IMR-90 (cell line): ENCODE data around the gene ATXN3. TPM values are rescaled to one million over a fixed set of nuclear protein-coding genes. Genes with fewer than 3 reads are reported as not detected.

Source experiments
- ATAC-seq: fragments of 200-7000 bp; cut with Tn5 transposase; 2 replicates; pipeline ENCODE4 v1.9.1; 2020; ENCODE audit warnings: low read depth, mild to moderate bottlenecking, moderate library complexity
- BruUV-seq: library from RNA; stranded (reverse); fragments of 400-500 nt; replicated peaks from 2 replicates; lab custom pipeline; 2021; lab: Mats Ljungman, UMichigan
- CTCF ChIA-PET: fragments of 300-600 bp; formaldehyde crosslinking; extraction: SDS; loops from one replicate; lab custom pipeline; 2021; ENCODE audit warnings: antibody characterized with exemption; lab: Yijun Ruan, JAX
- POLR2A ChIA-PET: fragments of 300-600 bp; sonication (Branson Sonifier 250); formaldehyde crosslinking; loops from one replicate; lab custom pipeline; 2022; ENCODE audit warnings: antibody characterized with exemption; ENCODE audit not compliant: unreplicated experiment; lab: Charles Lee
- DNase-seq: peaks from one replicate; pipeline ENCODE4 v3.0.0; 2013
- H2AFZ ChIP-seq: replicated peaks from 2 replicates; pipeline ENCODE3; 2013; ENCODE audit warnings: low read length, mild to moderate bottlenecking; ENCODE audit not compliant: poor library complexity
- H2AK5ac ChIP-seq: 2 replicates; pipeline ENCODE4 v1.6.1; 2013; ENCODE audit warnings: low read depth, low read length, inconsistent platforms
- H2AK9ac ChIP-seq: replicated peaks from 2 replicates; pipeline ENCODE3; 2013; ENCODE audit warnings: mild to moderate bottlenecking, low read depth, low read length, moderate library complexity; ENCODE audit not compliant: poor library complexity
- H2BK120ac ChIP-seq: 2 replicates; pipeline ENCODE4 v1.6.1; 2013; ENCODE audit warnings: low read depth, low read length, inconsistent platforms
- H2BK15ac ChIP-seq: 3 replicates; pipeline ENCODE4 v1.6.1; 2013; ENCODE audit warnings: low read depth, low read length, inconsistent platforms
- H2BK20ac ChIP-seq: 2 replicates; pipeline ENCODE4 v1.6.1; 2013; ENCODE audit warnings: low read depth, mild to moderate bottlenecking, inconsistent platforms, low read length, moderate library complexity
- H2BK5ac ChIP-seq: 2 replicates; pipeline ENCODE4 v1.6.1; 2013; ENCODE audit warnings: mild to moderate bottlenecking, low read depth, low read length, inconsistent platforms; ENCODE audit not compliant: poor library complexity, severe bottlenecking
- H3K14ac ChIP-seq: replicated peaks from 2 replicates; pipeline ENCODE4 v1.6.1; 2013; ENCODE audit warnings: low read depth, low read length, inconsistent platforms
- H3K18ac ChIP-seq: 2 replicates; pipeline ENCODE4 v1.6.1; 2013; ENCODE audit warnings: low read depth, low read length, control low read depth
- H3K23ac ChIP-seq: 2 replicates; pipeline ENCODE4 v1.6.1; 2013; ENCODE audit warnings: low read depth, low read length, inconsistent platforms
- H3K27ac ChIP-seq: 2 replicates; pipeline ENCODE4 v1.5.1; 2013; ENCODE audit warnings: mild to moderate bottlenecking, control low read depth, low read length; ENCODE audit not compliant: insufficient read depth
- H3K27me3 ChIP-seq: 2 replicates; pipeline ENCODE4 v1.6.1; 2013; ENCODE audit warnings: low read length; ENCODE audit not compliant: control insufficient read depth, insufficient read depth
- H3K36me3 ChIP-seq: 2 replicates; pipeline ENCODE4 v1.6.1; 2013; ENCODE audit warnings: low read length, mixed read lengths; ENCODE audit not compliant: control insufficient read depth, insufficient read depth
- H3K4ac ChIP-seq: 2 replicates; pipeline ENCODE4 v1.6.1; 2013; ENCODE audit warnings: low read depth, low read length, inconsistent platforms
- H3K4me1 ChIP-seq: 2 replicates; pipeline ENCODE4 v1.6.1; 2013; ENCODE audit warnings: low read length, mixed read lengths; ENCODE audit not compliant: control insufficient read depth, insufficient read depth
- H3K4me2 ChIP-seq: 2 replicates; pipeline ENCODE4 v1.6.1; 2013; ENCODE audit warnings: low read depth, mild to moderate bottlenecking, control low read depth, low read length, moderate library complexity
- H3K4me3 ChIP-seq: 2 replicates; pipeline ENCODE4 v1.5.1; 2013; ENCODE audit warnings: low read depth, mild to moderate bottlenecking, control low read depth, low read length, moderate library complexity; ENCODE audit not compliant: insufficient read depth
- H3K56ac ChIP-seq: 2 replicates; pipeline ENCODE4 v1.6.1; 2013; ENCODE audit warnings: low read length, inconsistent platforms; ENCODE audit not compliant: insufficient read depth; ENCODE audit errors: extremely low read depth
- H3K79me1 ChIP-seq, 2 experiments: 2 replicates each; pipeline ENCODE4 v1.6.1; 2013; ENCODE audit warnings: low read length in 2 of 2, inconsistent platforms in 1 of 2, low read depth in 1 of 2
- H3K9ac ChIP-seq: 2 replicates; pipeline ENCODE4 v1.6.1; 2013; ENCODE audit warnings: low read depth, low read length, control low read depth
- H3K9me1 ChIP-seq: 2 replicates; pipeline ENCODE4 v1.6.1; 2013; ENCODE audit warnings: low read length, inconsistent platforms; ENCODE audit not compliant: insufficient read depth
- H3K9me3 ChIP-seq: 2 replicates; pipeline ENCODE4 v1.6.1; 2013; ENCODE audit warnings: low read length; ENCODE audit not compliant: control insufficient read depth, insufficient read depth
- H4K20me1 ChIP-seq: 2 replicates; pipeline ENCODE4 v1.6.1; 2013; ENCODE audit warnings: low read length, inconsistent platforms; ENCODE audit not compliant: insufficient read depth
- H4K5ac ChIP-seq: 2 replicates; pipeline ENCODE4 v1.6.1; 2013; ENCODE audit warnings: mild to moderate bottlenecking, low read depth, low read length, control low read depth
- H4K8ac ChIP-seq, 2 experiments: 2 replicates each; pipeline ENCODE4 v1.6.1; 2013; ENCODE audit warnings: low read depth in 2 of 2, low read length in 2 of 2, control low read depth in 1 of 2, inconsistent platforms in 1 of 2
- H4K91ac ChIP-seq: 2 replicates; pipeline ENCODE4 v1.6.1; 2013; ENCODE audit warnings: low read depth, low read length, inconsistent platforms; ENCODE audit not compliant: insufficient read depth
- CEBPB ChIP-seq: IDR thresholded peaks from 2 replicates; pipeline ENCODE4 v1.6.1; 2012; ENCODE audit warnings: low read depth, low read length, improper control_type of control experiment
- FOS ChIP-seq: fragments of 150-350 bp; IDR thresholded peaks from 2 replicates; pipeline ENCODE4 v1.6.1; 2016; ENCODE audit warnings: low read depth, low read length
- MAFK ChIP-seq: IDR thresholded peaks from 2 replicates; pipeline ENCODE4 v1.6.1; 2012; ENCODE audit warnings: low read depth, low read length, improper control_type of control experiment
- MAZ ChIP-seq: IDR thresholded peaks from 2 replicates; pipeline ENCODE4 v1.6.1; 2012; ENCODE audit warnings: low read depth, mild to moderate bottlenecking, low read length, improper control_type of control experiment, moderate library complexity, borderline replicate concordance
- MXI1 ChIP-seq: IDR thresholded peaks from 2 replicates; pipeline ENCODE4 v1.6.1; 2012; ENCODE audit warnings: low read depth, mild to moderate bottlenecking, low read length, moderate library complexity, borderline replicate concordance
- RAD21 ChIP-seq: IDR thresholded peaks from 2 replicates; pipeline ENCODE4 v1.6.1; 2012; ENCODE audit warnings: low read length, improper control_type of control experiment
- SMC3 ChIP-seq: fragments of 150-350 bp; IDR thresholded peaks from 2 replicates; pipeline ENCODE4 v1.6.1; 2016; ENCODE audit warnings: low read depth, mild to moderate bottlenecking, antibody characterized with exemption, low read length, moderate library complexity
- WGBS, 2 experiments: methylation state at CpG; one replicate each; pipeline versions ENCODE4 v1.1.5 to v1.1.7; 2013; ENCODE audit warnings: missing lambda C conversion rate in 2 of 2; ENCODE audit not compliant: insufficient read length in 1 of 2; ENCODE audit errors: extremely low coverage in 2 of 2; 5-methylcytosine and 5-hydroxymethylcytosine counted together
- dilution Hi-C: fragments of 300-500 bp; cut with HindIII; formaldehyde crosslinking; loops from one replicate; pipeline ENCODE4 v1.14.3; 2018; ENCODE audit warnings: low sequenced_read_pairs; ENCODE audit not compliant: unreplicated experiment
- in situ Hi-C: fragments of 300-500 bp; cut with MboI; formaldehyde crosslinking; loops from 3 replicates; pipeline ENCODE4 v1.14.3; 2019; ENCODE audit warnings: low sequenced_read_pairs, inconsistent platforms, mixed read lengths
- intact Hi-C: fragments of 100-400 bp; cut with micrococcal nuclease; formaldehyde crosslinking; loops from 2 replicates; pipeline ENCODE4 v1.10.0; 2022
- polyA plus RNA-seq, 3 experiments: library from polyadenylated mRNA; depleted of rRNA; stranded (reverse); fragments of >200 nt; gene quantifications; 2 replicates each; pipeline ENCODE4 v1.2.3, GENCODE V29; 2012; ENCODE audit warnings: low replicate concordance in 1 of 3
- total RNA-seq: library from RNA; depleted of rRNA; stranded (reverse); fragments of >200 nt; gene quantifications from 2 replicates; pipeline ENCODE4 v1.2.3, GENCODE V29; 2012
- TF ChIP-seq, protein P1 (sequence below): fragments of 150-350 bp; IDR thresholded peaks from 2 replicates; pipeline ENCODE4 v1.6.1; 2016; ENCODE audit warnings: low read depth, mild to moderate bottlenecking, low read length, moderate library complexity, borderline replicate concordance

Gene ATXN3
- total and polyA plus RNA-seq, 2 of the 4 experiments (the other 2 are of a cell fraction): 9.0 to 13.9 TPM

DNA sequence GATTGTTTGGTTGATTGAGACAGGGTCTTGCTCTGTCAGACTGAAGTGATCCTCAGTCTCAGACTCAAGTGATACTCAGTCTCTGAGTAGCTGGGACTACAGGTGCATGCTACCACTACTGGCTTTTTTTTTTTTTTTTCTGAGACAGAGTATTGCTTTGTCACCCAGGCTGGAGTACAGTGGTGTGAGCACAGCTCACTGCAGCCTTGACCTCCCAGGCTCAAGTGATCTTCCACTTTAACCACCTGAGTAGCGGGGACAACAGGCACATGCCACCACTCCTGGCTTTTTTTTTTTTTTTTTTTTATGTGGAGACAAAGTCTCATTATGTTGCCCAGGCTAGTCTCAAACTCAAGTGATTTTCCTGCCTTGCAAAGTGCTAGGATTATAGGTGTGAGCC, 47.2 kb upstream of the ATXN3 start:
- in situ Hi-C loops (no loop called here), intact Hi-C loops (no loop called here), dilution Hi-C loops (no loop called here)
- Histone ChIP-seq H2BK20ac (no peak overlapping the region), H3K4me1 (no peaks in the 10 kb centered on the region; the same call in 1 of the 2 replicates), H4K91ac (no peak overlapping the region), H3K14ac (no peak overlapping the region), H3K27me3 (no peaks in the 10 kb centered on the region), H4K8ac (no peak overlapping the region), H2AK9ac (no peak overlapping the region), H3K4me2 (no peak overlapping the region), H2BK5ac (no peak overlapping the region), H4K20me1 (no peaks in the 10 kb centered on the region), H3K18ac (no peak overlapping the region), H2BK120ac (no peak overlapping the region), H3K27ac (no peak overlapping the region), H3K9me1 (no peaks in the 10 kb centered on the region), H3K4me3 (no peak overlapping the region), H2BK15ac (no peak overlapping the region), H3K36me3 (peaks cover 25% of the 10 kb centered on the region), H3K79me1 (peaks cover 6 to 7% of the 10 kb centered on the region in 2 experiments; a peak in 2 of 4 replicates), H3K9me3 (no peaks in the 10 kb centered on the region), H4K5ac (no peak overlapping the region), H3K4ac (no peak overlapping the region), H3K9ac (no peak overlapping the region), H3K23ac (no peak overlapping the region), H2AFZ (no peak overlapping the region), H2AK5ac (no peak overlapping the region), H3K56ac (no peak overlapping the region)
- ATAC-seq (no peak), DNase-seq (no peak)
- WGBS, 2 experiments: no CpG with 5 or more reads among the region's 1 CpG
- TF ChIP-seq, protein P1, sequence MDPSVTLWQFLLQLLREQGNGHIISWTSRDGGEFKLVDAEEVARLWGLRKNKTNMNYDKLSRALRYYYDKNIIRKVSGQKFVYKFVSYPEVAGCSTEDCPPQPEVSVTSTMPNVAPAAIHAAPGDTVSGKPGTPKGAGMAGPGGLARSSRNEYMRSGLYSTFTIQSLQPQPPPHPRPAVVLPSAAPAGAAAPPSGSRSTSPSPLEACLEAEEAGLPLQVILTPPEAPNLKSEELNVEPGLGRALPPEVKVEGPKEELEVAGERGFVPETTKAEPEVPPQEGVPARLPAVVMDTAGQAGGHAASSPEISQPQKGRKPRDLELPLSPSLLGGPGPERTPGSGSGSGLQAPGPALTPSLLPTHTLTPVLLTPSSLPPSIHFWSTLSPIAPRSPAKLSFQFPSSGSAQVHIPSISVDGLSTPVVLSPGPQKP: no peak
- TF ChIP-seq RAD21: no peak
- no peak for TF ChIP-seq MAZ
- TF ChIP-seq MAFK: no peak
- no peak for TF ChIP-seq FOS
- TF ChIP-seq SMC3: no peak
- no peak for TF ChIP-seq CEBPB
- TF ChIP-seq MXI1: no peak
- POLR2A ChIA-PET: no interaction called here
- CTCF ChIA-PET: interaction anchor here (0.6 kb wide), 1 partner anchor 105 kb away, joined by 4 read pairs; no protein-coding TSS in a partner anchor
- BruUV-seq: no TSS peak
